ENCODE results near the gene IL22. TPM values are rescaled to one million over a fixed set of nuclear protein-coding genes. Genes with fewer than 3 reads are reported as not detected.

The IL22 gene
- total RNA-seq, 1 experiment from 2014 or later: not detected

DNA sequence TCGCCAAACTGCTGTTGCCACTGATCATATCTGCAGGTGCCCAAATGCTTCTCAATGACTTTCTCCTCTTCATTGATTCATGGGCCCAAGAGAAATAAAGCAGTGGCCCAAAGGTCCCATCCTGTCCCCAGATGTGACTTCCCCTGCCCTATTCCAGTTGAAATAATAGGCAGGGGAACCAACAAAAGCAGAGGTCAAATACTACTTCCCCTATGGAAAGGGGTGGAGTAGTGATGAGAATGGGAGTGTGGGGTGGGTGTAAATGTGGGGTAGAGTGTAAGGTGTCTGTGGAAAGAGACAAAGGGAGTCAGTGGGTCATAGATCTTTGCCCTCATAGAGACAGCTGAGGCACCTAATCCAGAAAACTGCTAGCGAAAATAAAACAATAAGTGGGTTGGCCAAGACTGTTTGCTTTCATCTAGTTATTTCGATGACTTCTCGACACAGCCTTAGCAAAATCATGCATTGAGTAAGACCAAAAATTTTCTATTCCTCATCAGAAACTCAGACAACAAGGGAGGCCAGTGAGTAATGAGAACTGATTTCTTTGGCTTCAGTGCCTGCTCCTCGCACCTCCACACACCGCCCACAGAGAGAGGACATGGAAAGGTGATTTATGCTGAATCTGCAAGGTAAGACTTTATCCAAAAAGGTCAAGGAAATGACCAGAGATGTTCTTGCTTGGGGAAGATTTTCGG lies 10.9 kb upstream of the IL22 start:
- H2AK5ac ChIP-seq (ENCODE audit: insufficient read length, low read length): no peak overlapping the region
- H3K79me1 ChIP-seq (ENCODE audit: insufficient read depth, low read depth, low read length, poor library complexity, severe bottlenecking): no peaks in the 10 kb centered on the region
- no peaks in the 10 kb centered on the region for H3K9me3 Mint-ChIP-seq
- no peak overlapping the region for H3K4me3 Mint-ChIP-seq
- H3K9ac ChIP-seq (ENCODE audit: extremely low read depth, insufficient read length, low read length): no peak overlapping the region
- no peak overlapping the region for H2BK12ac ChIP-seq (ENCODE audit: insufficient read length, low read depth, low read length)
- no peaks in the 10 kb centered on the region for H3K27me3 ChIP-seq (ENCODE audit: insufficient read depth, low read length)
- no peak overlapping the region for H3K56ac ChIP-seq (ENCODE audit: insufficient read length, low read depth, low read length)
- H2BK15ac ChIP-seq (ENCODE audit: low read depth, low read length): no peak overlapping the region
- no peak overlapping the region for H4K5ac ChIP-seq (ENCODE audit: insufficient read length, low read depth, low read length)
- H3K27me3 Mint-ChIP-seq (ENCODE audit: low read depth): no peaks in the 10 kb centered on the region; the same call in 1 of the 2 replicates
- no peaks in the 10 kb centered on the region for H3K4me1 ChIP-seq (ENCODE audit: insufficient read depth, low read length)
- no peak overlapping the region; a peak in 1 of 7 replicates for H3K27ac Mint-ChIP-seq
- no CpG with 5 or more reads among the region's 7 CpGs for WGBS (ENCODE audit: extremely low coverage, insufficient read length, low lambda C conversion rate)
- no peak overlapping the region for H2BK20ac ChIP-seq (ENCODE audit: low read depth, low read length, poor library complexity, severe bottlenecking)
- H3K18ac ChIP-seq (ENCODE audit: insufficient read length, low read depth, low read length): no peak overlapping the region
- H3K4ac ChIP-seq (ENCODE audit: low read depth, low read length): no peak overlapping the region
- H3K4me2 ChIP-seq (ENCODE audit: insufficient read depth, insufficient read length, low read length): no peak overlapping the region
- no peak overlapping the region for H2AFZ ChIP-seq (ENCODE audit: low read length)
- H4K91ac ChIP-seq (ENCODE audit: insufficient read length, low read depth, low read length): no peak overlapping the region
- no peak overlapping the region for H2BK5ac ChIP-seq (ENCODE audit: insufficient read length, low read length)
- H3K36me3 Mint-ChIP-seq (ENCODE audit: insufficient read depth in 1 of 3, low read depth in 3 of 3): no peaks in the 10 kb centered on the region
- H3K14ac ChIP-seq (ENCODE audit: insufficient read depth, low read length): no peak overlapping the region
- no peak for DNase-seq
- no peak overlapping the region for H3K27ac ChIP-seq (ENCODE audit: insufficient read length, low read depth, low read length)
- no peak overlapping the region for H3T11ph ChIP-seq (ENCODE audit: low read length)
- no peak for TF ChIP-seq CTCF (conservative IDR thresholded peaks at IDR 0.05)
- no peak overlapping the region for H2BK120ac ChIP-seq (ENCODE audit: low read depth, low read length, poor library complexity, severe bottlenecking)
- no peaks in the 10 kb centered on the region for H3K23me2 ChIP-seq (ENCODE audit: insufficient read length, low read depth, low read length, poor library complexity, severe bottlenecking)
- no peaks in the 10 kb centered on the region for H3K79me2 ChIP-seq (ENCODE audit: insufficient read depth, low read length)
- H3K9me3 ChIP-seq (ENCODE audit: control insufficient read depth, low read depth, low read length): no peaks in the 10 kb centered on the region
- no peaks in the 10 kb centered on the region for H4K20me1 ChIP-seq (ENCODE audit: control insufficient read depth, insufficient read depth, insufficient read length)
- no peak overlapping the region for H4K8ac ChIP-seq (replicated peaks; ENCODE audit: insufficient read length, low read depth, low read length)
- no peak overlapping the region for H3K23ac ChIP-seq (ENCODE audit: insufficient read length, low read depth, low read length)
- peaks cover 0 to 6% of the 10 kb centered on the region in 2 experiments; a peak in 2 of 4 replicates for H3K4me1 Mint-ChIP-seq
